ENCODE data around the gene DEXI.
"Not testable (repeated sequence)": the region's sequence is repeated elsewhere in the genome, so short reads cannot be mapped to it uniquely, and the experiment has no call there.

Gene DEXI

GRCh38 chr16:10968498-10968897 lies 26.2 kb upstream of the DEXI start:
- DNase-seq = no peak

DNA sequence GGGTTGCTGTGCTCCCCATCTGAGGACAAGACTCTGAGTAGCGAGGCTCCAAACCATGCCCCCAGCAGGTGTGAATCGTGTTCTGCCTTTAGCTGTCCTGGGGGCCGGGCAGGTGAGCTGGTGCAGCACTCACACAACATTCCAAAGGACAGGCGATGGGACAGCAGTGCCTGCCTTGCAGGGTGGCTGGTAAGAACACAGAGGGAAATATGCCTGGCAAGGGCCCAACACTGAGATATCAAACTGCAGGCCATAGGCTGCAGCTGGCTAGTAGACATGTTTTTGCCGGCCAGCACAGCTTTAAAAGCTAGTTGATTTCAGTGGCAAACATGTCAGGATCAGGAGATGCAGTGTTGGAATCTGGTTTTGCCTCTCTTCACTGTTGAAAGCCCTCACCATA lies 25.7 kb upstream of the DEXI start:
- no peak for DNase-seq

GRCh38 chr16:10966559-10966958 lies 24.3 kb upstream of the DEXI start:
- not testable (repeated sequence) for DNase-seq

DNA sequence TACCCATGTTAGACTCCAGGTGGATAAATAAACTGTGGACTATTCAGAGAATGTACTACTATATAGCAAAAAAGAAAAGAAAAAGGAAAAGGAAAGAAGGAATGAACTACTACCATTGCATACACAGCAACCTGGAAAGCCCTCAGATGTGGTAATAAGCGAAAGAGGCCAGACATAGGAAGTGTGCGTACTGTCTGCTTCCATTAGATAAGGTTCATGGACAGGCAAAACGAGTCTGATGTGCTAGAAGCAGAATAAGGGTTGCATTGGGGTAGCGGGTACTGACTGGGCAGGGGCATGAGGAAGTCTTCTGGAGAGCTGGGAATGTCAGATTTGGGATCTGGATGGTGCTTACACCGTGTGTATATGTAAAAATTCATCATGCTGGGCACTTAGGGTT lies 23.9 kb upstream of the DEXI start:
- DNase-seq = no peak

- DNase-seq = no peak
These were observed 23.3 kb upstream of the DEXI start for GRCh38 chr16:10965440-10966061.

DNA sequence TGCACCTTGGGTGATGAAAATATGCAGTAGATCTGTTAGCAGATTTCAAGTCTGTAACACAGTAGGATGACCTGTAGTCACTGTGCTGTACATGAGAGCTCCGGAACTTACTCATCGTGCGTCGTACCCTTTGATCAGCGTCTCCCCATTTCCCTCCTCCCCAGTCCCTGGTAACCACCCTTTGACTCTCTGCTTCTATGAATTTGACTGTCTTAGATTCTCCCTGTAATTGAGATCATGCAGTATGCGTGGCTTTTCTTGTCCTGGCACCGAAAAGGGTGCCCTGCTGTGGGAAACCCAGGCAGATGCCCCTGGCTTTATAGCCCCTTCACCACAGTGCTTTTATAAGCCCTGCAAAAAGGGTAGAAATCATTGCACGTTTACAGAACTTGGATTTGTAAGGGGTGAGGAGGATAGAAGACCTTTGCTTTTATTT lies 22.6 kb upstream of the DEXI start:
- DNase-seq = peak in 3 of 6 experiments; percentile 14 to 32 (median 19)

DNA sequence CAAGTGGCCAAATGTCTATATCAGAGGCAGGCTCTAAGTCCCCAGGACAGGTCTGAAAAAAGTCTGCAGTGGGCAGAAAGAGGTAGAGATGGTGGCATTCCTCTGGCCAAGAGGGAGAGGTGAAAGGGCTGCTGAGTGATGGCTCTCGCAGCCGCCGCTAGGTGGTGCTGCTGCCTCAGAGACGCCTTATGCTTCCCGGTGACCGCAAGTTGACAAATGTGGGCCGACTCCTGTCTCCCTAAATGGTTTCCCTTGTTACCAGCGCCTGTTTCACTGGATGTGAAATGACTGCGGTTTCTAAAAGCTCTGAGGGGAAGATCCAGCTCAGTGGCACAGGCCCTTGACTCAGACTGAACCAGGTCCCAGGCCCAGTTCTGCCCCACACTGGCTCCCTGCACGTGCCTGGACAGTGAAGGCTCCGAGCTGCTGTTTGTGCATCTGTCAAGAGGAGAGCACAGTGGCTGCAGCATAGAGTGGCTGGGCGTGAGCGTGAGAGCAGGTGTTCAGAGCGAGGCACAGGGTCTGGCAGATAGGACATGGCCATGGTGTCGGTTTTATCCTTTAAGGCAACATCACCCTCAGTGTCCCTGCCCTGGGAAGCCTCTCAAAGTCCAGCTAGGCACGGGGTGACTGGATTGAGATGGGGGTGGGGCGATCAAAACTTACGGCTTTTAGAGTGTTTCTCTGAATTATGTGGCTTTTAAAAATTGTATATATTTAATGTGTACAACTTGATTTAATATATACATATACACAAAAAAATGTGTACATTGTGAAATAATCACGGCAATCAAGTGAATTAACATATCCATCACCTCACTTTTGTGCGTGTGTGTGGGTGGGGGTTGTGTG lies 22.0 kb upstream of the DEXI start:
- DNase-seq = peak; percentile 33 to 82 (median 68)

- no peak for DNase-seq
These were observed 19.0 kb upstream of the DEXI start for GRCh38 chr16:10961231-10961630.

- DNase-seq = no peak
These were observed 16.9 kb upstream of the DEXI start for GRCh38 chr16:10959161-10959560.

GRCh38 chr16:10957771-10958482 lies 15.7 kb upstream of the DEXI start:
- DNase-seq = no peak

DNA sequence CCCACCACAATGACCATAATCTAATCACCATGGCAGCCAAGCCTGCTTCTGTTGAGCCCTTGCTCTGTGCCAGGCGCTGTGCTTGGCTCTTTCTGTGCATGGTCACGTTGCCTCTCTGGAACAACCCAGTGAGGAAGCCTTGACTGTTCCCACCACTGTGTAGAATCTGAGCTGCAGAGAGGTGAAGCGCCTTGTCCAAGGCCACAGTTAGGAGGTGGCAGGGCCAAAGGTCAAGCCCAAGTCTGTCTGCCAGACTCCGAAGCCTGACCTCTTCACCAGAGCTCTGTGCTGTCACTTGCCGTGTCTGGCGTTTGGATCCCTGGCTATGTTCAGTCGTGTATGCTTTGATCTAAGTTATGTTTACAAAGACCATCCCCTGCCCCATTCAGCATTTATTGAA lies 12.6 kb upstream of the DEXI start:
- DNase-seq = no peak

- no peak for DNase-seq
These were observed 8.8 kb upstream of the DEXI start for GRCh38 chr16:10951026-10951425.

- DNase-seq = no peak
These were observed 8.1 kb upstream of the DEXI start for GRCh38 chr16:10950393-10950792.

DNA sequence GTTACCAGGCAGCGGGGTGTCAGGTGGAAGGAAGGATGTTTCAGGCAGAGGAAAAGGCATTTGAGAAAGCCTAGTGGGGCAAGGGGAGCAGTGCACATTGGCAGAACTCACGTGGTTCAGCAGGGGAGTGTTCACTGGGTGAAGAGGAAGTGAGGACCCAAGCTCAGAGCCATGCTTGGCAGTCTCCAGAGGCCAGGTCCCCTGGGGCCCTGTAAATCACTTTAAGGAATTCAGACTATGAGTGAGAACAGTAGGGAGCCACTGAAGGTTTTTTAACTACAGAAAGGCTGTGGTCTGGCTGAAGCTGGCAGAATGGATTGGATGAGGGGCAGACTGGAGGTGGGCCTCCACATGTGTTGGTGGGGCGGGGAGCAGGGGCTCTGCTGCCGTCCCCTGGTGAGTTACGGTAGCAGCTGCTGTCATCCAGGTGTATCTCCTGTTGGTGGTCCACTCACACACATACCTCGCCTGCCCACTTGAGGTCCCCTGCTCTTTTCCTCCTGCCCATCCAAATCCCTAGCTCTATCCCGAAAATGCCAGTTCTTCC lies 7.2 kb upstream of the DEXI start:
- DNase-seq = peak in 5 of 6 experiments; percentile 26 to 63 (median 57)

GRCh38 chr16:10947211-10947787 lies 5.0 kb upstream of the DEXI start:
- DNase-seq = no peak

- DNase-seq = no peak
These were observed 4.0 kb upstream of the DEXI start for GRCh38 chr16:10946308-10946707.

GRCh38 chr16:10945065-10945787 lies 3.0 kb upstream of the DEXI start:
- peak in 2 of 6 experiments; percentile 10 to 30 for DNase-seq

DNA sequence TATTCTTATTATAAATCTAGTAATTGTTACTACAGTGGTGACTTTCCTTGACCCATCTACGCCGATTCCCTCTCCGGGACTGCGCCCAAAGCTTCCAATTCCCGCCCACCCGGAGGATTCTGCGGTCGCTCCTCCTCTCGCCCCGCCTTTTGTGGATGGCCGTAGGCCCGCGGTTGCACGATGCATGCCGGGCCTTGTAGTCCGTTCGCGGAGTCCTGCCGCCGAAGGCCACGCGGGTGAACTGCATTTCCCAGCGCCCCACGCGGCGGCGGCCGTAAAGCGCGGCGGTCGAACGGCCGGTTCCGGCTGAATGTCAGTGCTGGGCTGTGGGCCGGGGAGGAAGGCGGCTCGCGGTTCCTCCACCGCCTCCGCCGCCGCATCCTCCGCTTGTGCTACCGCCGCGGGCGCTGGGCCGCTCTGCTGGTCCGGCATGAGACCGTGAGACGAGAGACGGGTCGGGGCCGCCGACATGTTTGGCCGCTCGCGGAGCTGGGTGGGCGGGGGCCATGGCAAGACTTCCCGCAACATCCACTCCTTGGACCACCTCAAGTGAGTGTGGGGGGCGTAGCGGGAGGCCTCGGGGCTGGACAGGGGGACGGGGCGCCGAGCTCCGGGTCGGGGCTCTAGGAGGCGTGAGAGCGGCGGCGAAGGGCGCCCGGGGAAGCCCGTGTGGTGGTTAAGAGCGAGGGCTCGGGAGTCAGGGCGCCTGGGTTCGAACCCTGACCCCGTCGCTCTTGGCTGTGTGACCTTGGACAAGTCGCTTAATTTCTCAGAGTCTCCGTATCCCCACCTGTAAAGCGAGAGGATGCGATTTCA lies 2.2 kb upstream of the DEXI start, which contains the start of gene CLEC16A:
Gene CLEC16A (plus strand): TSS at position 316 of the 816 bp plus-strand sequence. CDS start 154 bp downstream, at position 470.
- DNase-seq = peak; percentile 88 to 95 (median 92)

DNA sequence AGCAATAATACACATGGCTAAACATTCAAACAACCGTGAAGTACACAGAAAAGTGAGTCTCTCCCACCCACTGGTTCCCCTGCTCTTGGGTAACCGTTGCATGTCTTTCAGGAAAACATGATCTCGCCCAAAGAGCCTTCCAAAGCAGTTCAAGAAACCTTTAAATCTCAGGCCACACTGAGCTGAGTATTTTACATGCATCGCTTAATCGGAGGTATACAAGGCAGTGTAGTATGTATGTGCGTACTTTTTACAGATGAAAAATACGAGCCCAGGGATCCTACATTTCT lies 741 bp upstream of the DEXI start:
- no peak for DNase-seq

GRCh38 chr16:10941935-10942351 lies 325 bp downstream of the DEXI start:
- not testable (repeated sequence) for DNase-seq

Measured in stimulated activated naive CD4-positive, alpha-beta T cell (primary cell).